CD4-positive, alpha-beta T cell (primary cell): ENCODE data around the gene DCT. TPM values are rescaled to one million over a fixed set of nuclear protein-coding genes. Genes with fewer than 3 reads are reported as not detected.

Source experiments
- ATAC-seq: fragments of 200-7000 bp; cut with Tn5 transposase; one replicate; pipeline ENCODE4 v1.10.0; 2022; ENCODE audit warnings: mild to moderate bottlenecking; ENCODE audit not compliant: poor library complexity
- CTCF ChIA-PET: fragments of 350-600 bp; sonication (Branson Sonifier 250); formaldehyde crosslinking; loops from one replicate; lab custom pipeline; 2021; ENCODE audit warnings: antibody characterized with exemption, inconsistent platforms; lab: Charles Lee
- POLR2A ChIA-PET: fragments of 350-600 bp; sonication (Branson Sonifier 250); formaldehyde crosslinking; loops from one replicate; lab custom pipeline; 2021; ENCODE audit warnings: antibody characterized with exemption, inconsistent platforms; lab: Charles Lee
- DNase-seq, 14 experiments: peaks; one replicate each; pipeline ENCODE4 v3.0.0-alpha.2; 2013 to 2020; ENCODE audit warnings: mixed read lengths in 2 of 14
- H3K27ac ChIP-seq, 2 donors: one replicate each; pipeline versions ENCODE4 v1.5.1 to v1.7.0; 2013; ENCODE audit warnings: low read length in 2 of 2, low read depth in 1 of 2, mild to moderate bottlenecking in 1 of 2
- H3K27me3 ChIP-seq, 2 experiments: 1 replicate in 1 of 2; 2 replicates in 1 of 2; pipeline versions ENCODE4 v1.6.1 to v1.7.0; 2013; ENCODE audit warnings: low read length in 2 of 2, control low read depth in 1 of 2, mild to moderate bottlenecking in 1 of 2, moderate library complexity in 1 of 2; ENCODE audit not compliant: insufficient read depth in 2 of 2, control insufficient read depth in 1 of 2
- H3K36me3 ChIP-seq: one replicate; pipeline ENCODE4 v1.6.1; 2013; ENCODE audit warnings: low read length, control low read depth; ENCODE audit not compliant: insufficient read depth
- H3K4me1 ChIP-seq: one replicate; pipeline ENCODE4 v1.6.1; 2013; ENCODE audit warnings: low read length, control low read depth; ENCODE audit not compliant: insufficient read depth
- H3K4me3 ChIP-seq: one replicate; pipeline ENCODE4 v1.5.1; 2013; ENCODE audit warnings: mild to moderate bottlenecking, low read length, moderate library complexity
- H3K9me3 ChIP-seq, 2 experiments: 1 replicate in 1 of 2; 2 replicates in 1 of 2; pipeline versions ENCODE4 v1.6.1 to v1.7.0; 2013; ENCODE audit warnings: low read length in 2 of 2, mild to moderate bottlenecking in 2 of 2, control low read depth in 1 of 2, moderate library complexity in 1 of 2; ENCODE audit not compliant: control insufficient read depth in 1 of 2, insufficient read depth in 1 of 2
- H3K27ac Mint-ChIP-seq: one replicate; pipeline ENCODE4 v1.8.0; 2020; ENCODE audit warnings: mixed read lengths
- H3K27me3 Mint-ChIP-seq: one replicate; pipeline ENCODE4 v1.8.0; 2021; ENCODE audit warnings: mixed read lengths
- H3K36me3 Mint-ChIP-seq: one replicate; pipeline ENCODE4 v1.8.0; 2021; ENCODE audit warnings: low read depth, mixed read lengths
- H3K4me1 Mint-ChIP-seq: one replicate; pipeline ENCODE4 v1.8.0; 2021; ENCODE audit warnings: low read depth, mixed read lengths
- H3K4me3 Mint-ChIP-seq: one replicate; pipeline ENCODE4 v1.8.0; 2020; ENCODE audit warnings: mild to moderate bottlenecking, mixed read lengths
- H3K9me3 Mint-ChIP-seq: one replicate; pipeline ENCODE4 v1.8.0; 2020; ENCODE audit warnings: mixed read lengths
- CTCF ChIP-seq: fragments of 200-600 bp; IDR thresholded peaks from one replicate; pipeline ENCODE4 v1.8.0; 2022; ENCODE audit warnings: antibody characterized with exemption, mild to moderate bottlenecking
- intact Hi-C, 2 experiments: fragments of 100-400 bp; cut with DNase I in 1 of 2; cut with micrococcal nuclease in 1 of 2; formaldehyde crosslinking; loops; one replicate each; pipeline versions ENCODE4 v1.15.1 to v1.9.0; 2023 to 2025; cut with DNase I, micrococcal nuclease
- total RNA-seq, 174 experiments: library from RNA in 2 of 174; stranded (reverse) in 2 of 174; gene quantifications; one replicate each; pipeline ENCODE4 v1.2.3 and lab custom pipeline; 2021 to 2026

The DCT gene
- total RNA-seq, 2 experiments from 2014 or later, result 0.25 to 0.36 TPM

GRCh38 chr13:94480672-94481145 is 1.2 kb upstream of the DCT start:
- ChIA-PET POLR2A (no interaction called here), CTCF (no interaction called here)
- no peaks in the 10 kb centered on the region for H3K4me1 Mint-ChIP-seq
- Histone ChIP-seq H3K4me3 (no peak overlapping the region), H3K27ac (no peak overlapping the region), H3K27me3 (peaks cover 0 to 3% of the 10 kb centered on the region in 2 experiments), H3K4me1 (no peaks in the 10 kb centered on the region), H3K36me3 (no peaks in the 10 kb centered on the region), H3K9me3 (peaks cover 0 to 3% of the 10 kb centered on the region in 2 experiments)
- H3K27me3 Mint-ChIP-seq, result peaks cover 5% of the 10 kb centered on the region
- no peaks in the 10 kb centered on the region for H3K36me3 Mint-ChIP-seq
- no peak for DNase-seq
- intact Hi-C loops, result no loop called here
- no peak overlapping the region for H3K4me3 Mint-ChIP-seq
- H3K9me3 Mint-ChIP-seq, result no peaks in the 10 kb centered on the region
- no peak overlapping the region for H3K27ac Mint-ChIP-seq
- TF ChIP-seq CTCF, result no peak
- ATAC-seq, result no peak

GRCh38 chr13:94478913-94479312 is 569 bp downstream of the DCT start:
- Mint-ChIP-seq H3K9me3 (no peaks in the 10 kb centered on the region), H3K4me1 (no peaks in the 10 kb centered on the region), H3K4me3 (no peak overlapping the region), H3K27ac (no peak overlapping the region), H3K36me3 (no peaks in the 10 kb centered on the region), H3K27me3 (no peaks in the 10 kb centered on the region)
- TF ChIP-seq CTCF, result no peak
- DNase-seq, result no peak
- POLR2A ChIA-PET, result no interaction called here
- Histone ChIP-seq H3K4me1 (no peaks in the 10 kb centered on the region), H3K36me3 (no peaks in the 10 kb centered on the region), H3K27me3 (peaks cover 0 to 3% of the 10 kb centered on the region in 2 experiments), H3K9me3 (peaks cover 0 to 3% of the 10 kb centered on the region in 2 experiments), H3K4me3 (no peak overlapping the region), H3K27ac (no peak overlapping the region)
- no peak for ATAC-seq
- CTCF ChIA-PET, result no interaction called here
- intact Hi-C loops, result no loop called here

DNA sequence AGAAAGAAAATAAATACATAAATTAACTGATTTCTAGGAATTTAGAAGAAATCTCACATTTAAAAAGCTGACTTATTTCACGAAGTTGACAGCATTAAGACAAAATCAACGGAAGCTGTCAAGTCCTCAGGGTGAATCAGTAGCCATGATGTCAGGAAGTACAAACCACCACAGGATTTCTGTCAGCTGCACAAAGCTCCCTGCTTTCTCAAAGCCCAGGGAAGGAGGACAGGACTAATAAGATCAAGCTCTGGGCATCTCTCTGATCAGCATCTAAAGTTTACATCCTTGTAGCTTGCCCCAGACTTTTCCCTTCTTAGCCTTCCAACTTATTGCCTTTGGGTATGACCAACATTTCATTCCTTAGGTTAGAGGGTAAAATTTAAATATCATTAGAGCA is 9.4 kb downstream of the DCT start:
- ATAC-seq, result no peak
- ChIA-PET POLR2A (no interaction called here), CTCF (no interaction called here)
- Mint-ChIP-seq H3K36me3 (no peaks in the 10 kb centered on the region), H3K9me3 (no peaks in the 10 kb centered on the region), H3K27ac (no peak overlapping the region), H3K27me3 (no peaks in the 10 kb centered on the region), H3K4me3 (no peak overlapping the region), H3K4me1 (no peaks in the 10 kb centered on the region)
- no peak overlapping the region for H3K27ac ChIP-seq
- intact Hi-C loops, result no loop called here
- no peaks in the 10 kb centered on the region for H3K4me1 ChIP-seq
- no peak for DNase-seq
- H3K27me3 ChIP-seq, result no peaks in the 10 kb centered on the region
- H3K4me3 ChIP-seq, result no peak overlapping the region
- no peaks in the 10 kb centered on the region for H3K9me3 ChIP-seq
- TF ChIP-seq CTCF, result no peak
- H3K36me3 ChIP-seq, result no peaks in the 10 kb centered on the region
